ENCODE results near the gene SSR2. TPM values are rescaled to one million over a fixed set of nuclear protein-coding genes. Genes with fewer than 3 reads are reported as not detected.
A peak's percentile ranks its signal among the peaks of the same experiment; 100 is the strongest.
"Not testable (repeated sequence)": the region's sequence is repeated elsewhere in the genome, so short reads cannot be mapped to it uniquely, and the experiment has no call there.

Gene SSR2
- total RNA-seq, 1 donor from 2014 or later, result 723 TPM

DNA sequence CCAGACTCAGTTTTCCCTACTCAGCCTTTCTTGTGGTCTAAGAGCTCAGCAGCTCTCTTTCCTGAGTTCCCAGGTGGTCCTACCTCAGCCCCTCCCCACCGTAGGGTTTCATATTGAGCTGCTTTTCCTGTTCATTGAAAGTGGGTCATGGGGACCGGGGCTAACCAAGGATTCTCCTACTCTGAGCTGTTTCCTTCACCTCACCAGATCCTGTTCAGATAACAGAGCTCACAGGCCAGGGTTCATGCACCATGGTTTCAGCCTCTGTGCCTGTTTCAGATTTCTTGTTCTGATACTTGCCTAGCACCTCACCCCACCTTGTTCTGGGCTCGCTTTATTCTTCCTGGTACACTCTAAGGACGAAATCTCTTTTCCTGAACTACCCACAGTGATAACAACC, 24.3 kb upstream of the SSR2 start:
- no peak for DNase-seq

DNA sequence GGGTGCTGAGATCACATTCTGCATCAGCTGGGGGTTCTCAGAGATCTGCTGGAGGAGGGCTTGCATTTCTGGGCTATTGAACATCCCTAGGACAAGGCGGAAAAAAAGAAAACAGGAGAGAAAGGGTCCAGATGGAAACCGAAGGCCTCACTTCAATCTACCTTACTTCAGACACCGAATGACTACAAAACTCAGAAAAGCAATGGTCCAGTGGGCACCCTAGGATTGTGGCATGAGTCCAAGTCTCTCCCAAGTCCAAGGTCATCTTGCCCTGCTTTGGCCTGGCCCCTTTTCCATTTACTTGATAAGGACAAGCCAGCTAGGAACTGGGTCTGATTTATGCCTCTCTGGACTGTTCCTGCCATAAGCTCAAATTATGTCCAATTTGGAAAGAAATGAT, 22.1 kb upstream of the SSR2 start:
- DNase-seq, result no peak

- DNase-seq, result not testable (repeated sequence)
Measured at GRCh38 chr1:156034991-156035390, 14.2 kb upstream of the SSR2 start.

GRCh38 chr1:156033011-156033410, 12.3 kb upstream of the SSR2 start:
- peak; percentile 66 for DNase-seq

GRCh38 chr1:156026588-156026987, 5.8 kb upstream of the SSR2 start:
- DNase-seq, result no peak

DNA sequence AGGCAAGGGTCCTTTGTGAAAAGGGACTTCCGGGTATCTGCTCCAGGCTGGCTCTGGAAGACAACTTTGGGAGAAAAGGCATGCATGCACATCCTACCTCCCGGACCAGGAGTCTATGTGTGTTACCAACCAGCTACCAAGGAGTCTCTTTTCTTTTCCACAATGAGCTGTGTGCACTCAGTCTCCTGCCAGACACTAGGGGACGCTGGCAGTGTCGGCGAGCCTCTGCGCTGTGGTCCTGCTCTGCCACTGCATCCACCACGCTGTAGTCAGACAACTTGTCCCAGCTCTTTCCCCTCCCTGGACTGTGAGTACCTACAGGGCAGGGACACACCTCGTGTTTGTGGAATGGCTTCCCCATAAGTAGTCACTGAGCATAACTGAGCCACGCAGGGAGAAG, 5.1 kb upstream of the SSR2 start:
- DNase-seq, result peak; percentile 82

GRCh38 chr1:156024801-156025200, 4.0 kb upstream of the SSR2 start:
- no peak for DNase-seq

DNA sequence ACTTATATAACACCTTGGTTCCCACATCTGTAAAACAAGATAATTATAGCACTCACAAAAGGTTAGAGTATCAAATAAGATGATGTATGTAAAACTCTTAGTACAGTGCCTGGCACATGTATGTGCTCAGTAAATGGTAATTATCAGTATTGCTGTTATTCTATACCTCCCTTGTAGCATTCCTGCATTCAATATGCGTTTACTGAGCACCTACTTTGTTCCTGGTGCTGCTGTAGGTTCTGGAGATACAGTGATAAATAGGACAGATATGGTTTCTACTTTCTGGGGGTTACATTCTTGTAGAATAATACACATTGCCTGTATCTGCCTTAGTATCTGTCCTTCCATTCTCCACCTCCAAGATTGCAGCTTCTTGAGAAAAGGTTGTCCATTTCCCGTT, 1.2 kb upstream of the SSR2 start:
- DNase-seq, result no peak

DNA sequence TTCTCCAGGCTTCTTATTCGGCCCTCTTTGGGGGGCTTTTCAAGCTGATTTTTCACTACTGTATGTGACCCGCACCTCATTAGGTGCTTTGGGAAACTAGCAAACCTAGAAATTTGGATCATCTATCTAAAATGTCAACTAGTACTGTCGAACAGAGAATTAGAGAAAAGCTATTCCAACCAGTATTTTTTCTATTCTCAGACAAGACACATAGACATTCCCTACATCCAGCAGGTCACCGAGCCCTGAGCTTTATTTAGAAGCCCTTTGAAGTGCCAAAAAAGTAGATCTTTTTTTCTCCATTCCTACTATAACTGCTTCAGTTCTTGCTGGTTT, 310 bp upstream of the SSR2 start:
- DNase-seq, result no peak

- no peak for DNase-seq
Measured at GRCh38 chr1:156019946-156020292, 832 bp downstream of the SSR2 start.

DNA sequence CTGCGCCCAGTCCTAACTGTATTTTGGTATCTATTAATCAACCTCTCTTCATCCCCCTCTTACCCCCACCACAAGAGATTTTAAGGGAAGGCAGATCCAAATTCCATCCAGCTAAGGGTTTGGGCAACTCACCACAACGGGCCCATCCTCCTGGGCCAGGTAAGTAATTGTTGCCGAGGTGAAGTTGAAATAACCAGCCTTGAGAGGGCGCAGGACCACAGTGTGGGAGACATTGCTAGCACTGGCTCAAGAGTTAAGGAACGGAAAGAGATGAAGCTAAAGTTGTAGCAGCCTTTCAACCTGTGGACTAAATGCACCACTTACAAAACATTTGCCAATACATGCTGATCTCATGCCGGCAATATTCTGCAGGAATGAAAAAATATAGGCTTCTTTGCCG, 5.9 kb downstream of the SSR2 start:
- no peak for DNase-seq

DNA sequence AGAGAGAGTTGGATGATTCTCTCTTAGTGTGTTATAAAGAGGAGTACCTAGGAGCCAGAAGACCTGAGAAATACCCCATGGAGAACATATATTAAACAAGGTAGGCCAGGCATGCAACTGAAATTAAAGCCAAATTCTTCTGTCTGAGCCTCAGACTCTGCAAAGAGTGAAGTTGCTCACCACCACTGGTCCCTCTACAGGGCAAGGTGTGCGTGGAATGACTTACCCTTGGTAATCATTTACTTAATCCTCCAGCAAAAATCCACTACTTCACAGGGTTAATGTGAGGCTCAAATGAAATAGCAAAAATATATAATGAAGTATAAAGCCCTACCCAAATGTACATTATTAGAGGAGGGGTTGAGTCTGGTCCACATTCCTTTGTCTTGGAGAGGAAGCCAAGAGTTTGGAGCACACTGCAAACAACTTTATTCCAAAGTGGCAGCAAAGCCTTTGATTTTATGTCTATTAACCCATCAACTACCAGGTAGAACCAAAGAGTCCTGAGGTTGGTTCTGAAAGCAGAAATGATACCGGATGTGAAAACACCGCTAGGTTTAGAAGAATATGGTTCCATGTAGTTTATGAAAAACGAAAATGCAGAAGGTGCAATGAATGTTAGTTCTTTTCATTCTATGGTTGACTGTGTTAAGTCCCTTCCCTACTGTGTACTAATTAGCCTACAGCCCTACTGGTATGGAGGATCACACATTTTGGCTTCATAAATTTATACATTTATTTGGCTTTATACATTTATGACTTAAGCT, 8.5 kb downstream of the SSR2 start:
- DNase-seq, result no peak

DNA sequence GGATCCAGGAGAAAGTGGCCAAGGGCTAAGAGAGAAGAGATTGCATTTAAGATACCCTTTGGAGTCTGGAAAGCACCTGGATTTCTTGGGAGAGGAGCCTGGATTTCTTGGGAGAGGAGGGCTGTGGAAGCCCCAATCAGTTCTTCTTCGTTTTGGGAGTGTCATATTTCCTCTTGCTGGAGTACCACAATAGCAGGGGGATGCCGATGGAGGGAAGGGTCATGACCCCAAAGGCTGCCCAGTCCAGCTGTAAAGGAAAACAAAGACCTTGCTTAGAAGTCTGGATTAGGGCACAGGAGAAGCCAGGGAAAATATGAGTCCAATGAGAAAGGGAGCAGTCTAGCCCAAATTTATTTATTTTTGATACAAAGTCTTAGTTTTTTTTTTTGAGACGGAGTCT, 11.3 kb downstream of the SSR2 start:
- no peak for DNase-seq

GRCh38 chr1:156006666-156007376, 13.9 kb downstream of the SSR2 start:
- DNase-seq, result peak; percentile 26

DNA sequence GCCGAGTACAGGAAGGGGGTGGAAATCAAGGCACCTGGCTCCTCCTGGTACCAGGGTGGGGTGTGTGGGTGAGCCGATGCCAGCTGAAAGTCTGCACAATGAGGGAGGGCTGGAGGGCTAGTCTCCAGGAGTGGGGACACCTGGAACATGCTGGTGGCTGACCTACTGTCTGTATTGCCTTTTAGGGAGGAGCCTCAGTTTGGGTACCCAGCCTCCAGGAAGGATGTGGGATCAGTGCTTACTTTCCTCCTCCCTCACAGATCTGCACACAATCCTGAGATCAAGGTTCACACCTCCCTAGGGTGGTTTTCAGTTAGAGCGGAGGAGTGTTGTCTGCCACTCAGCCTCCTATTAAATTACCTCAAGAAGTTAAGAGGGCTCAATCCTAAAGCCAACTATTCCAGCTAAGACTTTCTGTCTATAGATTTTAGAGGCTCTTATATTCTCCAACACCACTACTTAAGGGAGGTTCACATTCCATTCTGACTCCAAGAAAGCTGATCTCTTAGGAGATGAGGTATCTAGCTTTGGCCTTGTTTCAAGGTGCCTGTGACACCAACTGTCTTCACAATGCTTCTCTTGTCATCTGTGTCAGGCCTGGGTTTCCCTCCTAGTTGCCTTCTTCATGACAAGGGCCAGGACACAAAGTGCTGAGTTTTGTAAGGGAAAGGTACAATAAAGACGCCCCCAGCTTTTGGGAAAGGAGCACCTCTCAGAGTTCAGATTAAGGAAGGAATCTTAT, 15.7 kb downstream of the SSR2 start:
- no peak for DNase-seq

- no peak for DNase-seq
Measured at GRCh38 chr1:156003923-156004188, 16.9 kb downstream of the SSR2 start.

- DNase-seq, result no peak
Measured at GRCh38 chr1:156002188-156002911, 18.4 kb downstream of the SSR2 start.

GRCh38 chr1:156001662-156002171, 19.0 kb downstream of the SSR2 start:
- no peak for DNase-seq

DNA sequence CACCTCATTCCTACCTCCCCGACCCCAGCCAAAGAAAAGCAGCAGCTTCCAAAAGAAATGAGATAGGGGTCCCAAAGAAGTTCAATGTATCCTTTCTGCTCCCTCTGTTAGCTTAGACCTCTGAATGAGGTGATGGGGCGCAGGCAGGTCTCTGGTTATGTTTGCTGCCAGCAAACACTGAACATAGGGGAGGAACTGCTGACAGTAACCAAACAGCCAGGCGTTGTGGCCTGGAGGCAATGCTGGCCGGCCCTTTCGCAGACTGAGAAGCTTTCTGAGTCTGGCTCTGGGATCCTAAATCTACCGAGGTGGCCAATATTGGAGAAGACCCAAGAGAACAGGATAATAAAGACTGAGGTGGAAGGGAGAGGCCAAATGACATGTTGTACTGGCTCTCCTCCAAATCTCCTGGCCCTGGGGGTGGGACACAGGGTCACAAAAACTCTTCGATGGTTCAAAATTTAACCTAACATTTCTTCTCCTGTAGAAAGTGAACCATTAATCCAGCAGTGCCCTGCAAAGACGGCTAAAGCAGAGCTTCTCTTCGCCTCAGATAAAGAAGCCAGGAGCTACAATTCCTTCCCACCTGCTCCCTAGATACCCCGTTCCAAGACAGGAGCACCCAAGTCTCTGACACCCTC, 19.6 kb downstream of the SSR2 start:
- no peak for DNase-seq

GRCh38 chr1:155999964-156000363, 20.8 kb downstream of the SSR2 start:
- no peak for DNase-seq

- DNase-seq, result no peak
Measured at GRCh38 chr1:155996166-155996565, 24.6 kb downstream of the SSR2 start.

- no peak for DNase-seq
Measured at GRCh38 chr1:155993595-155993994, 27.2 kb downstream of the SSR2 start.
